SK-N-SH treated with all-trans-retinoic acid at 6 μM for 48 hours (cell line): ENCODE data around the gene IQCN.

ENCODE experiments used
- ATAC-seq: fragments of 200-7000 bp; cut with Tn5 transposase; 3 replicates; pipeline ENCODE4 v1.9.1; 2020; ENCODE audit warnings: mild to moderate bottlenecking, moderate library complexity
- ARNTL ChIP-seq: fragments of 450-650 bp; formaldehyde crosslinking; IDR thresholded peaks from 2 replicates; pipeline ENCODE4 v1.5.0; 2020; ENCODE audit warnings: low read depth, mild to moderate bottlenecking, moderate library complexity, borderline replicate concordance
- BACH2 ChIP-seq: fragments of 250-450 bp; sonication (Bioruptor Pico); IDR thresholded peaks from 2 replicates; pipeline ENCODE4 v1.9.0; 2021; ENCODE audit warnings: mild to moderate bottlenecking, borderline replicate concordance
- CSDC2 ChIP-seq: fragments of 250-450 bp; sonication (Bioruptor Pico); IDR thresholded peaks from 2 replicates; pipeline ENCODE4 v1.5.0; 2020; ENCODE audit warnings: mild to moderate bottlenecking, moderate library complexity
- GLIS3 ChIP-seq: fragments of 250-450 bp; sonication (Bioruptor Pico); IDR thresholded peaks from 2 replicates; pipeline ENCODE4 v1.5.0; 2020; ENCODE audit warnings: mild to moderate bottlenecking, moderate library complexity
- ISL1 ChIP-seq: fragments of 250-450 bp; sonication (Bioruptor Pico); IDR thresholded peaks from 2 replicates; pipeline ENCODE4 v2.1.2; 2022; ENCODE audit warnings: mild to moderate bottlenecking, moderate library complexity
- OSR1 ChIP-seq: fragments of 250-450 bp; sonication (Bioruptor Pico); IDR thresholded peaks from 2 replicates; pipeline ENCODE4 v1.8.0; 2022; ENCODE audit warnings: moderate library complexity, mild to moderate bottlenecking, inconsistent platforms
- PPARA ChIP-seq: fragments of 250-450 bp; sonication (Bioruptor Pico); IDR thresholded peaks from 2 replicates; pipeline ENCODE4 v1.5.0; 2020; ENCODE audit warnings: mild to moderate bottlenecking, borderline replicate concordance
- RARB ChIP-seq: fragments of 250-450 bp; sonication (Bioruptor Pico); IDR thresholded peaks from 2 replicates; pipeline ENCODE4 v1.8.0; 2021; ENCODE audit warnings: mild to moderate bottlenecking, moderate library complexity
- SNAI2 ChIP-seq: fragments of 250-450 bp; sonication (Bioruptor Pico); IDR thresholded peaks from 2 replicates; pipeline ENCODE4 v1.5.0; 2020; ENCODE audit warnings: mild to moderate bottlenecking, moderate library complexity
- TCF4 ChIP-seq: fragments of 250-450 bp; sonication (Bioruptor Pico); IDR thresholded peaks from 2 replicates; pipeline ENCODE4 v1.8.0; 2021; ENCODE audit warnings: mild to moderate bottlenecking, moderate library complexity, borderline replicate concordance
- TOX ChIP-seq: fragments of 250-450 bp; sonication (Bioruptor Pico); IDR thresholded peaks from 2 replicates; pipeline ENCODE4 v1.8.0; 2021; ENCODE audit warnings: mild to moderate bottlenecking, moderate library complexity, borderline replicate concordance
- ZC3H10 ChIP-seq: fragments of 250-450 bp; sonication (Bioruptor Pico); IDR thresholded peaks from 2 replicates; pipeline ENCODE4 v1.5.1; 2021; ENCODE audit warnings: mild to moderate bottlenecking, moderate library complexity
- ZFP30 ChIP-seq: fragments of 450-650 bp; formaldehyde crosslinking; IDR thresholded peaks from 2 replicates; pipeline ENCODE4 v1.5.0; 2022; ENCODE audit warnings: mild to moderate bottlenecking, moderate library complexity
- ZNF565 ChIP-seq: fragments of 450-650 bp; formaldehyde crosslinking; conservative IDR thresholded peaks from 2 replicates; pipeline ENCODE4 v1.5.0; 2020; ENCODE audit warnings: low read depth, mild to moderate bottlenecking, moderate library complexity
- ZNF70 ChIP-seq: fragments of 450-650 bp; formaldehyde crosslinking; IDR thresholded peaks from 2 replicates; pipeline ENCODE4 v1.5.0; 2020; ENCODE audit warnings: mild to moderate bottlenecking, moderate library complexity
- ZNF8 ChIP-seq: fragments of 450-650 bp; formaldehyde crosslinking; IDR thresholded peaks from 2 replicates; pipeline ENCODE4 v1.5.0; 2020; ENCODE audit warnings: mild to moderate bottlenecking, moderate library complexity
- TF ChIP-seq, protein P1 (sequence below): fragments of 250-450 bp; sonication (Bioruptor Pico); IDR thresholded peaks from 2 replicates; pipeline ENCODE4 v1.8.0; 2021; ENCODE audit warnings: low read depth, mild to moderate bottlenecking, moderate library complexity, borderline replicate concordance
- TF ChIP-seq, protein P2 (sequence below): fragments of 250-450 bp; sonication (Bioruptor Pico); IDR thresholded peaks from 2 replicates; pipeline ENCODE4 v1.5.1; 2020; ENCODE audit warnings: low read depth, mild to moderate bottlenecking, moderate library complexity
- TF ChIP-seq, protein P3 (sequence below): fragments of 250-450 bp; sonication (Bioruptor Pico); IDR thresholded peaks from 2 replicates; pipeline ENCODE4 v1.5.1; 2021; ENCODE audit warnings: mild to moderate bottlenecking, moderate library complexity
- TF ChIP-seq, protein P4 (sequence below): fragments of 250-450 bp; sonication (Bioruptor Pico); IDR thresholded peaks from 2 replicates; pipeline ENCODE4 v1.8.0; 2020; ENCODE audit warnings: mild to moderate bottlenecking, moderate library complexity, borderline replicate concordance

IQCN gene

DNA sequence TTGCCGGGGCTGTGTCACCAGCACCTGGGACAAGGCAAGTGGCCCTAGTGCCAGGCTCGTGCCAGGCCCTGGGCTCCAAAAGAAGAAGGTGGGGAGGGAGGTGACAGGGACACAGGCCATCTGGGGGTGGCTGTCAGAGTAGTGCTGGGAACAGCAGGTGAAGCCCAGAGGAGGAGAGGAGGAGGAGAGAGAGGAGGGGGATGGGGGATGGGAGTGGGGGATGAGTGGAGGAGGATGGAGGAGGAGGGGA is 29.9 kb upstream of the IQCN start:
- TF ChIP-seq GLIS3 (CRISPR knock-in tag) (no peak), ISL1 (CRISPR knock-in tag) (no peak), ZC3H10 (CRISPR knock-in tag) (no peak), ZFP30 (CRISPR knock-in tag) (no peak), BACH2 (CRISPR knock-in tag) (no peak), ZNF8 (CRISPR knock-in tag) (no peak), TCF4 (CRISPR knock-in tag) (no peak), PPARA (CRISPR knock-in tag) (no peak), CSDC2 (CRISPR knock-in tag) (no peak), TOX (CRISPR knock-in tag) (no peak), SNAI2 (CRISPR knock-in tag) (no peak), OSR1 (no peak), RARB (CRISPR knock-in tag) (no peak)
- TF ChIP-seq, protein P1, sequence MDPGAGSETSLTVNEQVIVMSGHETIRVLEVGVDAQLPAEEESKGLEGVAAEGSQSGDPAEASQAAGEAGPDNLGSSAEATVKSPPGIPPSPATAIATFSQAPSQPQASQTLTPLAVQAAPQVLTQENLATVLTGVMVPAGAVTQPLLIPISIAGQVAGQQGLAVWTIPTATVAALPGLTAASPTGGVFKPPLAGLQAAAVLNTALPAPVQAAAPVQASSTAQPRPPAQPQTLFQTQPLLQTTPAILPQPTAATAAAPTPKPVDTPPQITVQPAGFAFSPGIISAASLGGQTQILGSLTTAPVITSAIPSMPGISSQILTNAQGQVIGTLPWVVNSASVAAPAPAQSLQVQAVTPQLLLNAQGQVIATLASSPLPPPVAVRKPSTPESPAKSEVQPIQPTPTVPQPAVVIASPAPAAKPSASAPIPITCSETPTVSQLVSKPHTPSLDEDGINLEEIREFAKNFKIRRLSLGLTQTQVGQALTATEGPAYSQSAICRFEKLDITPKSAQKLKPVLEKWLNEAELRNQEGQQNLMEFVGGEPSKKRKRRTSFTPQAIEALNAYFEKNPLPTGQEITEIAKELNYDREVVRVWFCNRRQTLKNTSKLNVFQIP (CRISPR knock-in tag): no peak
- TF ChIP-seq, protein P2, sequence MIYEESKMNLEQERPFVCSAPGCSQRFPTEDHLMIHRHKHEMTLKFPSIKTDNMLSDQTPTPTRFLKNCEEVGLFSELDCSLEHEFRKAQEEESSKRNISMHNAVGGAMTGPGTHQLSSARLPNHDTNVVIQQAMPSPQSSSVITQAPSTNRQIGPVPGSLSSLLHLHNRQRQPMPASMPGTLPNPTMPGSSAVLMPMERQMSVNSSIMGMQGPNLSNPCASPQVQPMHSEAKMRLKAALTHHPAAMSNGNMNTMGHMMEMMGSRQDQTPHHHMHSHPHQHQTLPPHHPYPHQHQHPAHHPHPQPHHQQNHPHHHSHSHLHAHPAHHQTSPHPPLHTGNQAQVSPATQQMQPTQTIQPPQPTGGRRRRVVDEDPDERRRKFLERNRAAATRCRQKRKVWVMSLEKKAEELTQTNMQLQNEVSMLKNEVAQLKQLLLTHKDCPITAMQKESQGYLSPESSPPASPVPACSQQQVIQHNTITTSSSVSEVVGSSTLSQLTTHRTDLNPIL (CRISPR knock-in tag): no peak
- TF ChIP-seq, protein P3, sequence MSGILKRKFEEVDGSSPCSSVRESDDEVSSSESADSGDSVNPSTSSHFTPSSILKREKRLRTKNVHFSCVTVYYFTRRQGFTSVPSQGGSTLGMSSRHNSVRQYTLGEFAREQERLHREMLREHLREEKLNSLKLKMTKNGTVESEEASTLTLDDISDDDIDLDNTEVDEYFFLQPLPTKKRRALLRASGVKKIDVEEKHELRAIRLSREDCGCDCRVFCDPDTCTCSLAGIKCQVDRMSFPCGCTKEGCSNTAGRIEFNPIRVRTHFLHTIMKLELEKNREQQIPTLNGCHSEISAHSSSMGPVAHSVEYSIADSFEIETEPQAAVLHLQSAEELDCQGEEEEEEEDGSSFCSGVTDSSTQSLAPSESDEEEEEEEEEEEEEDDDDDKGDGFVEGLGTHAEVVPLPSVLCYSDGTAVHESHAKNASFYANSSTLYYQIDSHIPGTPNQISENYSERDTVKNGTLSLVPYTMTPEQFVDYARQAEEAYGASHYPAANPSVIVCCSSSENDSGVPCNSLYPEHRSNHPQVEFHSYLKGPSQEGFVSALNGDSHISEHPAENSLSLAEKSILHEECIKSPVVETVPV (CRISPR knock-in tag): no peak
- peak; percentile 4; the same call in 2 of the 3 replicates for ATAC-seq

DNA sequence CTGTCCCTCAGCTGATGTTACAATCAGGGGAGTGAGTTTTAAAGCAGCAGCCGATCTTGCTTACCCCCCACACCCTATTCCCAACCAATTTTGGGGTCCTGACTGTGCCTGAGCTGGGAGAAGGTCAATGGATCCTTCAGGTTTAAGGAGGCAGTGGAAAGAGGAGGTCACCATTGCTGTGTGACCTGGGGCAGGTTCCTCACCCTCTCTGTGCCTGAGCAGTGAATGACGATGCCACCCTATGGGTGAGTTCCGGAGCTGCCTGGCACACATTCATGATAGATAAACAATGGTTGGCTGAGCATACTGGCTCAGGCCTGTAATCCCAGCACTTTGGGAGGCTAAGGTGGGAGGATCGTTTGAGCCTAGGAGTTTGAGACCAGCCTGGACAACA is 27.5 kb upstream of the IQCN start:
- TF ChIP-seq ISL1 (CRISPR knock-in tag) (no peak), OSR1 (no peak), GLIS3 (CRISPR knock-in tag) (no peak), ARNTL (CRISPR knock-in tag) (no peak), TCF4 (CRISPR knock-in tag) (no peak)
- TF ChIP-seq, protein P4, sequence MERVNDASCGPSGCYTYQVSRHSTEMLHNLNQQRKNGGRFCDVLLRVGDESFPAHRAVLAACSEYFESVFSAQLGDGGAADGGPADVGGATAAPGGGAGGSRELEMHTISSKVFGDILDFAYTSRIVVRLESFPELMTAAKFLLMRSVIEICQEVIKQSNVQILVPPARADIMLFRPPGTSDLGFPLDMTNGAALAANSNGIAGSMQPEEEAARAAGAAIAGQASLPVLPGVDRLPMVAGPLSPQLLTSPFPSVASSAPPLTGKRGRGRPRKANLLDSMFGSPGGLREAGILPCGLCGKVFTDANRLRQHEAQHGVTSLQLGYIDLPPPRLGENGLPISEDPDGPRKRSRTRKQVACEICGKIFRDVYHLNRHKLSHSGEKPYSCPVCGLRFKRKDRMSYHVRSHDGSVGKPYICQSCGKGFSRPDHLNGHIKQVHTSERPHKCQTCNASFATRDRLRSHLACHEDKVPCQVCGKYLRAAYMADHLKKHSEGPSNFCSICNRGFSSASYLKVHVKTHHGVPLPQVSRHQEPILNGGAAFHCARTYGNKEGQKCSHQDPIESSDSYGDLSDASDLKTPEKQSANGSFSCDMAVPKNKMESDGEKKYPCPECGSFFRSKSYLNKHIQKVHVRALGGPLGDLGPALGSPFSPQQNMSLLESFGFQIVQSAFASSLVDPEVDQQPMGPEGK (CRISPR knock-in tag): no peak

DNA sequence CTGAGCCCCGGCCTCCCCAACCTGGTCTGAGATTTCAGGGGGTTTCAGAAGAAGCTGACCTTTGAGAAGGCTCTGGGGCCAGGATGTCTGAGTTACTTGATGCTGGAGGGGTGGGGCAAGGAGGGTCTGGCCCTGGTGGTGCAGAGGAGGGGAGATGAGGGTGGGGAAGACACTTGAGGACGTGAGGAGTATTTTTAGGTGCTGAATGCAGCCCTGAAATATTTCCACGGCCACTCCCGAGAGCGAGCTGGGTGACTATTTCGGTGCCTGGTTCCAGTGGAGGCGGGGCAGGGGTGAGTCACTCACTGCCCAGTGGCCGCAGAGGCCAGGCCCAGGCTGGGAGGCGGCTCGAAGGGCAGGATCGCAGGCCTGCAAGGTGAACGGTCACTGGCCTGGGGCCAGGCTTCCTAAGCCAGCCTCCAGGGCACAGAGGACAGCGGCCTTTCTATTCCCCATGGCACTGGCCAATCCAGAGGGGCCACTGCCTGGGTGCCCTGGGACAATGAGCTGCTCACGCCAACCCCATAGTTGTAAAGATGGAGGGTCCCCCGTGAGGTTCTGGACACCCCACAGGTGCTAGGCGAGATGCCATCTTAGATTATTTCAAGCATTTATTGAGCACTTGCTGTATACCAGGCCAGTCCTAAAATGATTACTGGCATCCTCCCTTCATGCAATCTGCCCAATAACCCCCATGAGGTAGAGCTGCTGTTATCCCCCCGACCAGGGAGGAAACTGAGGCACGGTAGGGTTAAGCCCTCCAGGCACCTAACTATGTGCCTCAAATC is 26.9 kb upstream of the IQCN start:
- no peak for TF ChIP-seq ZNF8 (CRISPR knock-in tag)
- TF ChIP-seq TCF4 (CRISPR knock-in tag): no peak
- no peak for TF ChIP-seq ZNF70 (CRISPR knock-in tag)
- TF ChIP-seq CSDC2 (CRISPR knock-in tag): no peak
- TF ChIP-seq OSR1: no peak
- TF ChIP-seq ISL1 (CRISPR knock-in tag): no peak
- no peak for TF ChIP-seq ARNTL (CRISPR knock-in tag)
- TF ChIP-seq ZFP30 (CRISPR knock-in tag): no peak
- TF ChIP-seq, protein P3 (CRISPR knock-in tag): no peak
- no peak for TF ChIP-seq ZNF565 (CRISPR knock-in tag)
- TF ChIP-seq PPARA (CRISPR knock-in tag): no peak
- TF ChIP-seq, all 23 proteins: peak for 0
- peak; percentile 43 for ATAC-seq

More for the DNA sequence above, 27.5 kb upstream of the IQCN start:
- no peak for ATAC-seq
